Effector memory CD4-positive, alpha-beta T cell (primary cell): ENCODE results near the gene OPCML.

Experiments
- DNase-seq, 3 donors: peaks; one replicate each; pipeline ENCODE4 v3.0.0-alpha.2; 2020
- H3K27ac ChIP-seq: 2 replicates; pipeline ENCODE4 v1.7.0; 2013; ENCODE audit warnings: mild to moderate bottlenecking, low read length, moderate library complexity; ENCODE audit not compliant: insufficient read depth, poor library complexity, severe bottlenecking
- H3K27me3 ChIP-seq: replicated peaks from 2 replicates; pipeline ENCODE4 v1.7.0; 2013; ENCODE audit warnings: mild to moderate bottlenecking, low read length; ENCODE audit not compliant: insufficient read depth, control insufficient read depth, poor library complexity, severe bottlenecking
- H3K36me3 ChIP-seq: 2 replicates; pipeline ENCODE4 v1.7.0; 2013; ENCODE audit warnings: mild to moderate bottlenecking, low read length, moderate library complexity; ENCODE audit not compliant: control insufficient read depth, insufficient read depth
- H3K4me1 ChIP-seq: 2 replicates; pipeline ENCODE4 v1.7.0; 2013; ENCODE audit warnings: low read length, mild to moderate bottlenecking; ENCODE audit not compliant: control insufficient read depth, insufficient read depth, poor library complexity, severe bottlenecking
- H3K4me3 ChIP-seq: 2 replicates; pipeline ENCODE4 v1.7.0; 2013; ENCODE audit warnings: low read length, low read depth, mild to moderate bottlenecking; ENCODE audit not compliant: insufficient read depth, poor library complexity, severe bottlenecking
- H3K9me3 ChIP-seq: 2 replicates; pipeline ENCODE4 v1.7.0; 2013; ENCODE audit warnings: mild to moderate bottlenecking, low read length, moderate library complexity; ENCODE audit not compliant: control insufficient read depth

Gene OPCML

DNA sequence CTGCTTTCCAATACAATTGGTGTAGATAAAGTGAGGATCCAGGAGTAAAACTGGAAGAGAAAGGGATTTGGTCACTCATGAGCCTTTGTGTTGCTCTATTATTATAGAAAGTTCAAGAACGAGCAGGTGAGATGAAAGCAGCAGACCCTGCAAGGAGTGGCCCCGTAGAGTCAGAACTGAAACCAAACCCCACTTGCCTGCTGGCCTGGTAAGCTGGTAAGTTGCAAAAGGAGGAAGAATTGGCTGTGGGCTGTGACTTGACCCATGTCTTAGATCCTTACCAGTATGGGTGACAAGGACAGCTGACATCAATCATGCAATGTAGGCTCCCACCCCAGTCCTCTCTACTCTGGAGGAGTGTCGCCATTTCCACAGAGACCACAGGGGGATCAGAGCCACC lies 201.3 kb downstream of the OPCML start:
- DNase-seq, result no peak
- Histone ChIP-seq H3K27me3 (no peaks in the 10 kb centered on the region), H3K4me1 (no peaks in the 10 kb centered on the region), H3K36me3 (no peaks in the 10 kb centered on the region), H3K27ac (no peak overlapping the region), H3K4me3 (no peak overlapping the region), H3K9me3 (no peaks in the 10 kb centered on the region)

DNA sequence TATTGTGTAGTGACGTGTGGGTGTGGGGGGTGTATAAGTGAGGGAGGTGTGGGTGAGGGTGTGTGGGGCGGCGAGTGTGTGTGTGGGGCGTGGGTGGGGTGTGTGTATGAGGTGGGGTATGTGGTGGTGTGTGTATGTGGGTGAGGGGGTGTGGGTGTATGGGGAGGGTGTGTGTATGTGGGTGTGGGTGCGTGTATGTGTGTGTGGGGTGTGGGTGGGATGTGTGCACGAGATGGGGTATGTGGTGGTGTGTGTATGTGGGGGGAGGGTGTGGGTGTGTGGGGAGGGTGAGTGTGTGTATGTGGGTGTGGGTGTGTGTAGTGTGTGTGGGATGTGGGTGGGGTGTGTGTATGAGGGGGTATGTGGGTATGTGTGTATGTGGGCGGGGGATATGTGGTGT lies 205.5 kb downstream of the OPCML start:
- no peaks in the 10 kb centered on the region for H3K4me1 ChIP-seq
- H3K27me3 ChIP-seq, result no peaks in the 10 kb centered on the region
- no peaks in the 10 kb centered on the region for H3K9me3 ChIP-seq
- H3K27ac ChIP-seq, result no peak overlapping the region
- no peak overlapping the region for H3K4me3 ChIP-seq
- no peaks in the 10 kb centered on the region for H3K36me3 ChIP-seq
- no peak for DNase-seq

DNA sequence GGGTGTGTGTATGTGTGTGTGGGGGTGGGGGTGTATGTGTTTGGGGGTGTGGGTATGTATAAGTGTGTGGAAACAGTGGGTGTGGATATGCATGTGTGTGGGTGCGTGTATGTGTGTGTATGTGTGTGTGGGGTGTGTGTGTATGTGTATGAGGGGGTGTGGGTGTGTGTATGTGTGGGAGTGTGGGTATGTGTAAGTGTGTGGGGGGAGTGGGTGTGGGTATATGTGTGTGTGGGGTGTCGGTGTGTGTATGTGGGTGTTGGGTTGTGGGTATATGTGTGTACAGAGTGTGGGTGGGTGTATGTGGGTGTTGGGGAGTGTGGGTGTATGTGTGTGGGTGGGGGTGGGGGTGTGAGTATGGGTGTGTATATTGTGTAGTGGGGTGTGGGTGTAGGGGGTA lies 206.0 kb downstream of the OPCML start:
- Histone ChIP-seq H3K36me3 (no peaks in the 10 kb centered on the region), H3K4me3 (no peak overlapping the region), H3K27me3 (no peaks in the 10 kb centered on the region), H3K27ac (no peak overlapping the region), H3K9me3 (no peaks in the 10 kb centered on the region), H3K4me1 (no peaks in the 10 kb centered on the region)
- no peak for DNase-seq

DNA sequence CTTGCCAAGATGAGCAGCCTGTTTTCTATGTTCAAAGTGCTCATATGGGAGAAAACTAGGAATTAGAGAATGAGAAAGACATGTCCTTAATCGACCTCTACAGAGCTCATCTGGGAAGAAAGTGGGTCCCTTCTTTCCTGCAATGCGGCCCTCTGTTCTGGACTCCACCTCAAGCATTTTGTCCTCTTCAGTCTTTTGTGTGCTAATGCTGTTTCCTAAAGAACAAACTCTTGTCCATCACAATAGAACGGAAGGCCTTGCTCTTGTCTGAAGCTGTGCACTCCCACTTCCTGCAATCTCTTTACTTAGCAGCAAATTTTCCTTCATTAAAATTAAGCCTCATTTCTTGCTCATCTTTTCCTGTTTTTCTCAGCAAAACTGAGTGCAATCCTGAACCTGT lies 206.6 kb downstream of the OPCML start:
- Histone ChIP-seq H3K36me3 (no peaks in the 10 kb centered on the region), H3K9me3 (no peaks in the 10 kb centered on the region), H3K27ac (no peak overlapping the region), H3K4me3 (no peak overlapping the region), H3K27me3 (no peaks in the 10 kb centered on the region), H3K4me1 (no peaks in the 10 kb centered on the region)
- DNase-seq, result no peak

DNA sequence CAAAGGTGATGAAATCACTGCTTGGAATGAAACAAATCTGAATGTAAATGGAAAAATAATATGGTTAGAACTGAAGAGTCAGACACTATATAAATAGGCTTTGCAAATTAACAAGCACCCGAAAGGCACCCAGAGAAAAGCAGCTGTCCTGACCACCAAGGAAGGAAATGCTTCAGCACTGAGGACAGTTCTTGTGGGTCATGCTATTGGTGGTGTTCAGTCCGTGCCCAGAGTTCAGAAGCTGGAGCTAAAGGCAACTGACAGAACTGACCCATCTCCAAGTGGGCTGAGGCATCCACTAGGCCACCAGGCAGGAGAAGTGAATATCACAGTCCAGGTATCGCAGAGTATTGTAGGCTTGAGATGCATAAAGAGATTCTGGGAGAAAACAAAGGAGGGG lies 208.9 kb downstream of the OPCML start:
- no peaks in the 10 kb centered on the region for H3K36me3 ChIP-seq
- DNase-seq, result no peak
- no peak overlapping the region for H3K4me3 ChIP-seq
- no peaks in the 10 kb centered on the region for H3K4me1 ChIP-seq
- no peaks in the 10 kb centered on the region for H3K27me3 ChIP-seq
- no peaks in the 10 kb centered on the region for H3K9me3 ChIP-seq
- H3K27ac ChIP-seq, result no peak overlapping the region

DNA sequence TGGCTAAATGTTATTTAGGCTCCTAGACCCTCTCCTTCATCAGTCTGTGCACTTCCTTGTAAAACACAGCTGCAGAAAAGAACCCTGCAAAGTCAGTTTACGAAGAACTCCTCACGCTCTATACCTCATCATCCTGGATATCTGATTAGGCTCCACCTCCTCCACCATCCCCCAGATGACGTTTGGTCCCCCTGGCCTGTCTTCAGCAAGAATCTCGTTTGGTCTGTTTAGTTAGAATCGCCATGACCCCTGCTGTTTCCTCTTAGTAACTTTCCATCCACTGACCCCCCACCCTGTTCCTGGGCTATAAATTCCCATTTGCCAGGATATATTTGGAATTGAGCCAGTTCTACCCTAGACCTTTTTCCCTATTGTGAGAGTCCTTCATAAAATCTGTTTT lies 214.1 kb downstream of the OPCML start:
- H3K36me3 ChIP-seq, result no peaks in the 10 kb centered on the region
- no peak for DNase-seq
- H3K4me3 ChIP-seq, result no peak overlapping the region
- H3K27ac ChIP-seq, result no peak overlapping the region
- H3K27me3 ChIP-seq, result no peaks in the 10 kb centered on the region
- H3K9me3 ChIP-seq, result no peaks in the 10 kb centered on the region
- H3K4me1 ChIP-seq, result no peaks in the 10 kb centered on the region

DNA sequence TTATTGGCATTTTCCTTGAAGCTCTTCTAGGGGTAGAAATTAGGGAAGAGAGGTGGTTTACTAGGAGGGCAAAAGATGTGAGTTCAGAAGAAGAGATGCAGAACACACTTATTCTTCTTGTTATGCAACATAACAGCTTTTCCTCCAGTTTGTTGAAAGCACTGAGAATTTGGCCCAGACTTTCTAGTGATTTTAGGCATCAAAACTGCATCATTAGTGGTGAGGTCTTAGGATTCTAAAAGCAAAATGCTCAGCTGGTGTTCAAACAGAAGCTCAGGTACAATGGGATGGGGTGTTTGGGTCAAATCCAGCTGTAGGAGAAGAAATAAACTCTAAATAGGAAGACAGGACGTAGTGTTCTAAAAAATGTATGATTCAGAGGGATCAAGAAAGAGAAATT lies 221.1 kb downstream of the OPCML start:
- Histone ChIP-seq H3K4me3 (no peak overlapping the region), H3K27ac (no peak overlapping the region), H3K9me3 (no peaks in the 10 kb centered on the region), H3K27me3 (no peaks in the 10 kb centered on the region), H3K4me1 (no peaks in the 10 kb centered on the region), H3K36me3 (no peaks in the 10 kb centered on the region)
- DNase-seq, result no peak

DNA sequence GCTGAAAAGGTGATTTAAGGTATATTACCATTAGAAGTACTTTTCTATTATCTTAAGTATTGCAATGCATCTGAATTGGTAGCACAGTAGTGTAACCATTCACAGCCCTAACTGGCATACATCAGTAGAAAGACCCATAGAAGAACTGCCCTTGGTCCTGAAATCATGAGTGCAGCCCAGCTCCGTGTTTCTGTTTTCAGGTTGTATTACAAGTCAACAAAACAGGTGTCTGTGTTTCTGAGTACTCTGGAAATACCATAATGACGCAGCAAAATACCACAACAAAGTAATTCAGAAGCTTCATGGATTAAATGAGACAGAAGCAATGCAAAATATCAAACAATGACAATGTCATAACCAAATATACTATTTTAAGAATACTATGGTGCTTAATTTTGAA lies 226.3 kb downstream of the OPCML start:
- H3K27ac ChIP-seq, result no peak overlapping the region
- no peaks in the 10 kb centered on the region for H3K27me3 ChIP-seq
- no peaks in the 10 kb centered on the region for H3K9me3 ChIP-seq
- H3K36me3 ChIP-seq, result no peaks in the 10 kb centered on the region
- DNase-seq, result no peak
- no peaks in the 10 kb centered on the region for H3K4me1 ChIP-seq
- no peak overlapping the region for H3K4me3 ChIP-seq

DNA sequence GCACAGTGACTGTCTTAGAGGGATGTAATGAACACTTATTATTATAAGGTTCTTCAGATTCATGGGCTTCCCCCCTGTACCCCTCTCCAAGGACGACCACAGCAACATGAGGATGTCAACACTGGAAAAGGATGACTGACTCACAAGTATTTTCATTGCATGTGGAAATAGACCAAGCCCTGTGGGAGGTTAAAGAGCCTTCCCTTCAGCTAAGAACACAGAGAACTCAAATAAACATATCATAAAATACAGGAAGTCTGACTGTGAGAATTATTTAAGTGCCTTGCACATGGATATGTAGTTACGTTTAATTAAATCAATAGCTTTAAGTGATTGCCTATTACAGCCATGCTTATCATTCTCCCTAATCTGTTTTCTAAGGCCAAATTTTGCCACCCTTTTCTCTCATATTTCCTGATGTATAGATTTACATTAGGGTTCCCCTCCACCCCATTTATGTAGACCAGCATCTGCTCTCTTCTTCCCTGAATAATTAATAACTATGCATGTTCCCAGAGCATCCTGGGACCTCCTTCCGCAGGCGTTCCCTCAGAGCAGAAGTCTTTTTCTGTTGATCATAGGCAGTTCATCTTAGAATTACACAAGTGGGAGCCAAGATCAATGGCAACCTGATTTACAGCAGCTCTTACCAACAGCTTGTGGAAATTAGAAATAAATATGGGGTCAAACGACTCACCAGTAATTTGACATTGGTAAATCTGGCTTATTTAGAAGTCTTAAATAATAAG lies 226.9 kb downstream of the OPCML start:
- H3K27me3 ChIP-seq, result no peaks in the 10 kb centered on the region
- no peak for DNase-seq
- no peaks in the 10 kb centered on the region for H3K36me3 ChIP-seq

DNA sequence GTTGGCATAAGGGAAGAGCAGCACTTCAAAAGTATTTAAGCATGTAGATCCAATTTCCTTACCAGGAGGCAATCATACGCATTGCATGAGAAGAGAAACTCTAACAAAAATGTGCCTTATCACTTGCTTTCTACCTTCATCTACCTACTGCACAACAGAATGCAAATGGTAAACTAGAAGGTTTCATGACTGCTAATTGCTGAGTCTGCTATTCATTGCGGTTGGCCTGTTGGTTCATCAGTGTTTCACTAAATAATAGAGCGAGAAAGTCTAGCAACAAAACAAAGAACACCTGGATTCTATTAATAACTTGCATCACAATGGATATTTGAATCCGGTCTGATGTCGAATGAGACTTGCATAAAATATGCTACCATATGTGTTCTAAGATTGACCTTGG lies 229.0 kb downstream of the OPCML start:
- Histone ChIP-seq H3K27ac (no peak overlapping the region), H3K4me1 (no peaks in the 10 kb centered on the region), H3K9me3 (no peaks in the 10 kb centered on the region), H3K4me3 (no peak overlapping the region), H3K36me3 (no peaks in the 10 kb centered on the region), H3K27me3 (no peaks in the 10 kb centered on the region)
- DNase-seq, result no peak

More for the DNA sequence above, 226.9 kb downstream of the OPCML start:
- no peaks in the 10 kb centered on the region for H3K4me1 ChIP-seq
- H3K27ac ChIP-seq, result no peak overlapping the region
- no peaks in the 10 kb centered on the region for H3K9me3 ChIP-seq
- no peak overlapping the region for H3K4me3 ChIP-seq
